ENCODE results near the gene TMEM61.

TMEM61 gene

GRCh38 chr1:54984131-54984842 is 3.9 kb downstream of the TMEM61 start:
- TF ChIP-seq CTCF (IDR thresholded peaks at IDR 0.05; ENCODE audit: borderline replicate concordance, insufficient read depth, low read depth, low read length): no peak

GRCh38 chr1:54985556-54985955 is 5.1 kb downstream of the TMEM61 start:
- TF ChIP-seq CTCF (IDR thresholded peaks at IDR 0.05; ENCODE audit: borderline replicate concordance, insufficient read depth, low read depth, low read length): no peak
- no peak overlapping the region for H3K4me3 ChIP-seq (ENCODE audit: low read depth, low read length)

More at GRCh38 chr1:54984131-54984842, 3.9 kb downstream of the TMEM61 start:
- H3K4me3 ChIP-seq (ENCODE audit: low read depth, low read length): no peak overlapping the region

GRCh38 chr1:54986025-54986424 is 5.6 kb downstream of the TMEM61 start:
- TF ChIP-seq CTCF (IDR thresholded peaks at IDR 0.05; ENCODE audit: borderline replicate concordance, insufficient read depth, low read depth, low read length): no peak
- H3K4me3 ChIP-seq (ENCODE audit: low read depth, low read length): no peak overlapping the region

- no peak overlapping the region for H3K4me3 ChIP-seq (ENCODE audit: low read depth, low read length)
- no peak for TF ChIP-seq CTCF (IDR thresholded peaks at IDR 0.05; ENCODE audit: borderline replicate concordance, insufficient read depth, low read depth, low read length)
Measured at GRCh38 chr1:54986533-54986932, 6.1 kb downstream of the TMEM61 start.

GRCh38 chr1:54987427-54987826 is 7.0 kb downstream of the TMEM61 start:
- H3K4me3 ChIP-seq (ENCODE audit: low read depth, low read length): no peak overlapping the region
- no peak for TF ChIP-seq CTCF (IDR thresholded peaks at IDR 0.05; ENCODE audit: borderline replicate concordance, insufficient read depth, low read depth, low read length)

GRCh38 chr1:54987919-54988705 is 7.7 kb downstream of the TMEM61 start:
- no peak overlapping the region for H3K4me3 ChIP-seq (ENCODE audit: low read depth, low read length)
- TF ChIP-seq CTCF (IDR thresholded peaks at IDR 0.05; ENCODE audit: borderline replicate concordance, insufficient read depth, low read depth, low read length): no peak

- no peak overlapping the region for H3K4me3 ChIP-seq (ENCODE audit: low read depth, low read length)
- no peak for TF ChIP-seq CTCF (IDR thresholded peaks at IDR 0.05; ENCODE audit: borderline replicate concordance, insufficient read depth, low read depth, low read length)
Measured at GRCh38 chr1:54988975-54989374, 8.5 kb downstream of the TMEM61 start.

Data from GM12875 (cell line).